Peyer's patch (tissue), 4 donors: ENCODE data around the gene TMEM87B.

Source experiments
- POLR2A ChIP-seq, 2 donors: fragments of 450-650 bp; IDR thresholded peaks; one replicate each; pipeline ENCODE4 v1.5.1; 2017; ENCODE audit warnings: antibody characterized with exemption in 2 of 2, mild to moderate bottlenecking in 2 of 2, moderate library complexity in 2 of 2
- TF ChIP-seq, protein P1 (sequence below), 6 experiments: fragments of 450-650 bp in 4 of 6; fragments of 200-600 bp in 2 of 6; sonication (generic) in 1 of 6; IDR thresholded peaks; one replicate each; pipeline ENCODE4 v1.5.1; 2017 to 2019; ENCODE audit warnings: antibody characterized with exemption in 6 of 6, mild to moderate bottlenecking in 3 of 6, moderate library complexity in 1 of 6

DNA sequence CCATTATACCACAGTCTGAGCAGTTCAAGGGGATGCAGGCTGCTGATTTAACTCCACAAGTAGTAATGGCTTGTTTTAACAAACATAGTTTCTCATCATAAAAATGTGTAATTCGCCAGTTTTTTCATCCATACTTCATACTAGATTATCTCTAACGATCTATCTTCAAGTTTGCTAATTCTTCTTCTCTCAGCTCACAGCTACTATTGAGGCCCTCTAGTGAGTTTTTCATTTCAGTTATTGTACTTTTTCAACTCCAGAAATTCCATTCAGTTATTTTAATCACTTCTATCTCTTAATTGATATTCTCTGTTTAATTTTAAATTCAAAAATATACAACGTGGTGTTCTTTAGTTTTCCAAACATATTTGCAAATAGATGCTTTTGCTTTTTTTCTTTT lies 20.1 kb upstream of the TMEM87B start:
- TF ChIP-seq, protein P1, sequence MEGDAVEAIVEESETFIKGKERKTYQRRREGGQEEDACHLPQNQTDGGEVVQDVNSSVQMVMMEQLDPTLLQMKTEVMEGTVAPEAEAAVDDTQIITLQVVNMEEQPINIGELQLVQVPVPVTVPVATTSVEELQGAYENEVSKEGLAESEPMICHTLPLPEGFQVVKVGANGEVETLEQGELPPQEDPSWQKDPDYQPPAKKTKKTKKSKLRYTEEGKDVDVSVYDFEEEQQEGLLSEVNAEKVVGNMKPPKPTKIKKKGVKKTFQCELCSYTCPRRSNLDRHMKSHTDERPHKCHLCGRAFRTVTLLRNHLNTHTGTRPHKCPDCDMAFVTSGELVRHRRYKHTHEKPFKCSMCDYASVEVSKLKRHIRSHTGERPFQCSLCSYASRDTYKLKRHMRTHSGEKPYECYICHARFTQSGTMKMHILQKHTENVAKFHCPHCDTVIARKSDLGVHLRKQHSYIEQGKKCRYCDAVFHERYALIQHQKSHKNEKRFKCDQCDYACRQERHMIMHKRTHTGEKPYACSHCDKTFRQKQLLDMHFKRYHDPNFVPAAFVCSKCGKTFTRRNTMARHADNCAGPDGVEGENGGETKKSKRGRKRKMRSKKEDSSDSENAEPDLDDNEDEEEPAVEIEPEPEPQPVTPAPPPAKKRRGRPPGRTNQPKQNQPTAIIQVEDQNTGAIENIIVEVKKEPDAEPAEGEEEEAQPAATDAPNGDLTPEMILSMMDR (IDR thresholded peaks at IDR 0.05) = no peak
- TF ChIP-seq POLR2A (IDR thresholded peaks at IDR 0.05) = no peak
